Activated T-cell treated with anti-CD3 and anti-CD28 coated beads for 4 hours (primary cell): ENCODE measurements around the gene ALDH3B2.
"Not testable (repeated sequence)": the region's sequence is repeated elsewhere in the genome, so short reads cannot be mapped to it uniquely, and the experiment has no call there.

Experiments used
- DNase-seq: peaks from one replicate; pipeline ENCODE4 v3.0.0-alpha.2; 2020

Gene ALDH3B2

GRCh38 chr11:67682126-67683034 lies 8.0 kb upstream of the ALDH3B2 start:
- DNase-seq: not testable (repeated sequence)

GRCh38 chr11:67680696-67681470 lies 6.5 kb upstream of the ALDH3B2 start:
- DNase-seq: no peak

GRCh38 chr11:67675058-67675747 lies 780 bp upstream of the ALDH3B2 start:
- DNase-seq: no peak

- DNase-seq: no peak
Measured at GRCh38 chr11:67673902-67674301, 521 bp downstream of the ALDH3B2 start.

GRCh38 chr11:67673358-67673757 lies 1.1 kb downstream of the ALDH3B2 start:
- DNase-seq: no peak

GRCh38 chr11:67671211-67671520 lies 3.3 kb downstream of the ALDH3B2 start:
- no peak for DNase-seq

- no peak for DNase-seq
Measured at GRCh38 chr11:67670316-67671210, 3.9 kb downstream of the ALDH3B2 start.

GRCh38 chr11:67668192-67668551 lies 6.3 kb downstream of the ALDH3B2 start:
- no peak for DNase-seq

GRCh38 chr11:67667490-67668191 lies 6.8 kb downstream of the ALDH3B2 start:
- DNase-seq: no peak

- no peak for DNase-seq
Measured at GRCh38 chr11:67666676-67667489, 7.5 kb downstream of the ALDH3B2 start.

- DNase-seq: no peak
Measured at GRCh38 chr11:67666303-67666645, 8.1 kb downstream of the ALDH3B2 start.

GRCh38 chr11:67665541-67666302 lies 8.7 kb downstream of the ALDH3B2 start:
- DNase-seq: no peak

- DNase-seq: no peak
Measured at GRCh38 chr11:67664696-67665540, 9.5 kb downstream of the ALDH3B2 start.

GRCh38 chr11:67664213-67664585 lies 10.2 kb downstream of the ALDH3B2 start:
- no peak for DNase-seq

- no peak for DNase-seq
Measured at GRCh38 chr11:67663532-67664212, 10.8 kb downstream of the ALDH3B2 start.

- DNase-seq: no peak
Measured at GRCh38 chr11:67662835-67663531, 11.4 kb downstream of the ALDH3B2 start.

GRCh38 chr11:67662142-67662834 lies 12.1 kb downstream of the ALDH3B2 start:
- no peak for DNase-seq
